ENCODE results near the gene CCDC81.

- TF ChIP-seq CTCF (IDR thresholded peaks at IDR 0.05; ENCODE audit: low read depth, low read length) (no peak), EZH2phosphoT487 (IDR thresholded peaks at IDR 0.05; ENCODE audit: low read depth) (no peak)
Observed at GRCh38 chr11:86372041-86372440, 2.6 kb upstream of the CCDC81 start.

Data from OCI-LY3 (cell line).